ENCODE measurements around the gene TRERF1. TPM values are rescaled to one million over a fixed set of nuclear protein-coding genes. Genes with fewer than 3 reads are reported as not detected.

Gene TRERF1
- total RNA-seq, 1 donor, result 12.0 TPM

- no peak overlapping the region for H3K4me3 ChIP-seq (ENCODE audit: low read depth, low read length)
- peak; percentile 22 for DNase-seq (ENCODE audit: low read depth)
These were observed 10.0 kb downstream of the TRERF1 start for GRCh38 chr6:42441697-42442081.

GRCh38 chr6:42440778-42441696, 10.7 kb downstream of the TRERF1 start:
- H3K4me3 ChIP-seq (ENCODE audit: low read depth, low read length), result peak overlapping the region; percentile 47
- DNase-seq (ENCODE audit: low read depth), result peak; percentile 83
- no peak for TF ChIP-seq CTCF (IDR thresholded peaks at IDR 0.05; ENCODE audit: insufficient read depth, low read length)

More at GRCh38 chr6:42441697-42442081, 10.0 kb downstream of the TRERF1 start:
- TF ChIP-seq CTCF (IDR thresholded peaks at IDR 0.05; ENCODE audit: insufficient read depth, low read length), result no peak

GRCh38 chr6:42440027-42440426, 11.7 kb downstream of the TRERF1 start:
- no peak overlapping the region for H3K4me3 ChIP-seq (ENCODE audit: low read depth, low read length)
- TF ChIP-seq CTCF (IDR thresholded peaks at IDR 0.05; ENCODE audit: insufficient read depth, low read length), result no peak
- peak; percentile 40 for DNase-seq (ENCODE audit: low read depth)

GRCh38 chr6:42436825-42437224, 14.9 kb downstream of the TRERF1 start:
- no peak for TF ChIP-seq CTCF (IDR thresholded peaks at IDR 0.05; ENCODE audit: insufficient read depth, low read length)
- no peak for DNase-seq (ENCODE audit: low read depth)
- no peak overlapping the region for H3K4me3 ChIP-seq (ENCODE audit: low read depth, low read length)

- no peak for TF ChIP-seq CTCF (IDR thresholded peaks at IDR 0.05; ENCODE audit: insufficient read depth, low read length)
- no peak overlapping the region for H3K4me3 ChIP-seq (ENCODE audit: low read depth, low read length)
- no peak for DNase-seq (ENCODE audit: low read depth)
These were observed 17.5 kb downstream of the TRERF1 start for GRCh38 chr6:42434237-42434636.

- DNase-seq (ENCODE audit: low read depth), result no peak
- H3K4me3 ChIP-seq (ENCODE audit: low read depth, low read length), result no peak overlapping the region
- no peak for TF ChIP-seq CTCF (IDR thresholded peaks at IDR 0.05; ENCODE audit: insufficient read depth, low read length)
These were observed 18.3 kb downstream of the TRERF1 start for GRCh38 chr6:42433409-42433808.

Measured in fibroblast of the aortic adventitia (primary cell).